ENCODE measurements around the gene RPS6KC1. TPM values are rescaled to one million over a fixed set of nuclear protein-coding genes. Genes with fewer than 3 reads are reported as not detected.

RPS6KC1 gene
- total RNA-seq, result 61.7 TPM

GRCh38 chr1:213051127-213051880 is at the start of gene RPS6KC1:
RPS6KC1 (plus strand) TSS chr1:213051241; CDS start chr1:213051405, 164 bp downstream.

GRCh38 chr1:213015099-213016050 is 35.7 kb upstream of the RPS6KC1 start, which contains the start of gene ANGEL2:
ANGEL2 (minus strand) TSS chr1:213015867; CDS start chr1:213015671, 196 bp downstream.

Other genes starting within 250 kb of the RPS6KC1 start
- gene SPATA45, start 203.6 kb upstream of the RPS6KC1 start, total RNA-seq, result not detected
- gene FLVCR1, start 193.0 kb upstream of the RPS6KC1 start, total RNA-seq, result 29.7 TPM
- 47.9 TPM for gene VASH2, start 100.7 kb upstream of the RPS6KC1 start, total RNA-seq
- 87.3 TPM for gene ANGEL2, start 35.4 kb upstream of the RPS6KC1 start, total RNA-seq